AG04450 (cell line): ENCODE measurements around the gene SIRT4. TPM values are rescaled to one million over a fixed set of nuclear protein-coding genes. Genes with fewer than 3 reads are reported as not detected.

Experiments
- CTCF ChIA-PET: fragments of 300-600, 350-600 bp; formaldehyde crosslinking; extraction: SDS; loops from one replicate; lab custom pipeline; 2022; ENCODE audit warnings: antibody characterized with exemption, inconsistent platforms; lab: Charles Lee
- POLR2A ChIA-PET: fragments of 350-600 bp; formaldehyde crosslinking; extraction: SDS; loops from one replicate; lab custom pipeline; 2021; ENCODE audit warnings: antibody characterized with exemption, inconsistent platforms; lab: Yijun Ruan, JAX
- DNase-seq: peaks from one replicate; pipeline ENCODE4 v3.0.0-alpha.2; 2011; ENCODE audit warnings: low read depth, low spot score
- H3K27ac ChIP-seq: one replicate; pipeline ENCODE4 v1.5.1; 2012; ENCODE audit warnings: low read depth, low read length, control low read depth
- H3K27me3 ChIP-seq: one replicate; pipeline ENCODE4 v1.6.0; 2012; ENCODE audit warnings: low read length; ENCODE audit not compliant: control insufficient read depth, insufficient read depth
- H3K4me3 ChIP-seq: 2 replicates; pipeline ENCODE4 v1.5.1; 2011; ENCODE audit warnings: mild to moderate bottlenecking, low read depth, low read length, control low read depth
- H3K9me3 ChIP-seq: 2 replicates; pipeline ENCODE4 v1.5.1; 2012; ENCODE audit warnings: low read length; ENCODE audit not compliant: control insufficient read depth, insufficient read depth
- polyA plus RNA-seq: library from polyadenylated mRNA; depleted of rRNA; stranded (reverse); fragments of >200 nt; gene quantifications from 2 replicates; pipeline ENCODE4 v1.2.3, GENCODE V29; 2011
- TF ChIP-seq, protein P1 (sequence below): IDR thresholded peaks from 2 replicates; pipeline ENCODE4 v1.5.1; 2011; ENCODE audit warnings: low read depth, low read length, control low read depth, inconsistent platforms

SIRT4 gene
- polyA plus RNA-seq, 1 experiment, result 1.9 TPM

GRCh38 chr12:120262852-120263747, 39.0 kb upstream of the SIRT4 start:
- Histone ChIP-seq H3K9me3 (no peaks in the 10 kb centered on the region; the same call in 1 of the 2 replicates), H3K4me3 (peak overlapping the region; percentile 77), H3K27ac (peak overlapping the region; percentile 31), H3K27me3 (no peaks in the 10 kb centered on the region)
- CTCF ChIA-PET, result interaction anchor here (0.6 to 21.8 kb wide), 6 partner anchors 23 to 168 kb away, joined by 3 to 685 read pairs (median 6); partner anchors contain the start of gene RPLP0
- POLR2A ChIA-PET, result interaction anchor here (1.3 to 10.0 kb wide), 6 partner anchors 16 to 67 kb away, joined by 3 to 118 read pairs (median 20); partner anchors contain the start of genes RNU4-1, RNU4-2 and RPLP0
- no peak for DNase-seq
- TF ChIP-seq, protein P1, sequence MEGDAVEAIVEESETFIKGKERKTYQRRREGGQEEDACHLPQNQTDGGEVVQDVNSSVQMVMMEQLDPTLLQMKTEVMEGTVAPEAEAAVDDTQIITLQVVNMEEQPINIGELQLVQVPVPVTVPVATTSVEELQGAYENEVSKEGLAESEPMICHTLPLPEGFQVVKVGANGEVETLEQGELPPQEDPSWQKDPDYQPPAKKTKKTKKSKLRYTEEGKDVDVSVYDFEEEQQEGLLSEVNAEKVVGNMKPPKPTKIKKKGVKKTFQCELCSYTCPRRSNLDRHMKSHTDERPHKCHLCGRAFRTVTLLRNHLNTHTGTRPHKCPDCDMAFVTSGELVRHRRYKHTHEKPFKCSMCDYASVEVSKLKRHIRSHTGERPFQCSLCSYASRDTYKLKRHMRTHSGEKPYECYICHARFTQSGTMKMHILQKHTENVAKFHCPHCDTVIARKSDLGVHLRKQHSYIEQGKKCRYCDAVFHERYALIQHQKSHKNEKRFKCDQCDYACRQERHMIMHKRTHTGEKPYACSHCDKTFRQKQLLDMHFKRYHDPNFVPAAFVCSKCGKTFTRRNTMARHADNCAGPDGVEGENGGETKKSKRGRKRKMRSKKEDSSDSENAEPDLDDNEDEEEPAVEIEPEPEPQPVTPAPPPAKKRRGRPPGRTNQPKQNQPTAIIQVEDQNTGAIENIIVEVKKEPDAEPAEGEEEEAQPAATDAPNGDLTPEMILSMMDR, result no peak

GRCh38 chr12:120263748-120264085, 38.4 kb upstream of the SIRT4 start:
- ChIA-PET CTCF (interaction anchor here (0.6 to 21.8 kb wide), 4 partner anchors 29 to 167 kb away, joined by 5 to 685 read pairs (median 34); partner anchors contain the start of gene RPLP0), POLR2A (interaction anchor here (1.3 to 10.0 kb wide), 6 partner anchors 16 to 68 kb away, joined by 3 to 118 read pairs (median 20); partner anchors contain the start of genes RNU4-1, RNU4-2 and RPLP0)
- no peaks in the 10 kb centered on the region; the same call in 1 of the 2 replicates for H3K9me3 ChIP-seq
- no peaks in the 10 kb centered on the region for H3K27me3 ChIP-seq
- no peak for DNase-seq
- H3K27ac ChIP-seq, result peak overlapping the region; percentile 2
- H3K4me3 ChIP-seq, result peak overlapping the region; percentile 77
- TF ChIP-seq, protein P1, result no peak

DNA sequence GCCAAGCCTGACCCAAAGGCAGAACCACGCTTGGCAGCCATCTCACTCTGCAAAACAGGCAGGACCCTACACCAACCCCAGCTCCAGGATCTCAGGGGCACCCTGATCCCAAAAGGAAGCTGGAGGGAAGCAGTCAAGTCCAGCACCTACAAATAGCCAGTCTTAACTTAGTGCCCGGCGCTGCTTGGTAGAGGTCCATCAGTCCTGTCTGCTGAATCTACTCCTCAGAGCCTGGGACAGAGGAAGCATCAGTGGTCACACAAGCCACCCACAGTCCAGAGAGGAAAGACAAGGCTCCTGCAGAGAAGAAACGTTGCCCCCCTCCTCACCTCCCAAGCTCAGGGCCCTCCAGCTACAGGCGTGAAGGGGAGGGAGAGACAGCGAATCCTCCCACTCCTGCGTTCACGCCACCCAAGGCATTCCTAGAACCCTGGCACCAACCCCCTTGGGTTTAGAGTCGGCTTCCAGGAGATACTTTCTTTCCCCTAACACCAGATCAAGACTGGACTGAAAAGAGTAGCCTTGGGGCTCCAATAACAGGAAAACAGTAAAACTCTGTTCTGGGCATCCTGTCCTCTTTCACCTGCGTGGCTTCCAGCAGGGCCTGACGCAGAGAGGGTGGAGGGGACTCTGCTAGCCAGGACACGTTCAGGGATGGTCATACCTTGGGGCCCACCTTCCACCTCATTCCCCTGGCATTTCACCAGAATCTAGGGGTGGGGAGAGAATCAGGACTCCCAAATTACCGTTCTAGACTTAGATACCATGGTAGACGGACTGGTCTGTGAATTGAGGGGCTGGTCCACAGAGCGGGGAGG, 37.8 kb upstream of the SIRT4 start:
- Histone ChIP-seq H3K27ac (peak overlapping the region; percentile 11), H3K27me3 (no peaks in the 10 kb centered on the region), H3K4me3 (peak overlapping the region; percentile 77), H3K9me3 (no peaks in the 10 kb centered on the region; the same call in 1 of the 2 replicates)
- ChIA-PET CTCF (interaction anchor here (0.6 to 21.8 kb wide), 6 partner anchors 14 to 167 kb away, joined by 5 to 685 read pairs (median 42); partner anchors contain the start of gene RPLP0), POLR2A (interaction anchor here (1.3 to 10.0 kb wide), 7 partner anchors 17 to 64 kb away, joined by 4 to 118 read pairs (median 27); partner anchors contain the start of genes RNU4-1, RNU4-2 and RPLP0)
- TF ChIP-seq, protein P1, result no peak
- DNase-seq, result no peak

- ChIA-PET POLR2A (interaction anchor here (0.7 to 10.0 kb wide), 7 partner anchors 8 to 64 kb away, joined by 3 to 118 read pairs (median 8); partner anchors contain the start of genes RNU4-1, RNU4-2 and RPLP0), CTCF (interaction anchor here (0.6 to 21.8 kb wide), 23 partner anchors 9 to 148 kb away, joined by 3 to 685 read pairs (median 6); partner anchors contain the start of genes RNU4-2 and RPLP0)
- Histone ChIP-seq H3K9me3 (no peaks in the 10 kb centered on the region; the same call in 1 of the 2 replicates), H3K27me3 (no peaks in the 10 kb centered on the region), H3K4me3 (peak overlapping the region; percentile 77), H3K27ac (peak overlapping the region; percentile 21)
- TF ChIP-seq, protein P1, result no peak
- no peak for DNase-seq
Observed at GRCh38 chr12:120264904-120265472, 37.1 kb upstream of the SIRT4 start.
